Measurements from ENCODE around the gene ZNF775. TPM values are rescaled to one million over a fixed set of nuclear protein-coding genes. Genes with fewer than 3 reads are reported as not detected.

The ZNF775 gene
- total and polyA plus RNA-seq, 2 of the 13 experiments (the other 11 are each of a cell fraction or from before 2014, with no cell fraction given): 3.1 to 3.2 TPM

DNA sequence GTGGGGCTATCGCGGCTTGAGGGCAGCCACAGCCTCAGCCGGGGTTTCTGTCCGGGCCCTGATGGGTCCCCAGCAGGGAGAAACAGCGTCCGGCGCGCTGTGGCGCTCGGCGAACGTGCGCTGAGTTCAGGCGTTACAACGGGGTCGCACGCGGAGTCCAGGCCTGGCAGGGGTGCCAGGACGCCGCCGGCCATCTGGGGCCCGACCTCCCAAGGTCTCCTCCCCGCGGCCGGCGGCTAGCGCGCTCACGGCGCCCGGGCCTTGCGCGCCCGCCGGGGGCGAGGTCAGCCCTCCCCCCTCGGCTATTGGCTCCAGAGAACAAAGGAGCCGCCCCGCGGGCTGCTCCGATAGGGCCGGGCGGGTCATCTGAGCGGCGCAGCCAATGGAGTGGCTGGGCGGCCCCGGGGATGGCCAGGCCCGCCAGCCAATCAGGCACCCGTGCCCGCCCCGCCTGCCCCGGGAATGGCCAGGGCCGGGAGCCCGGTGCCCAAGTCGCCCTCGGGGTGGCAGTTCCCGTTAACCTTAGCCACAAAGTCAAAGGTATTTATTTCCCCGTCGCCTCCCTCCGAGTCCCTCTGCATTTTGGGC, at the start of gene ZNF775 (continued):
- TF ChIP-seq, protein P1, sequence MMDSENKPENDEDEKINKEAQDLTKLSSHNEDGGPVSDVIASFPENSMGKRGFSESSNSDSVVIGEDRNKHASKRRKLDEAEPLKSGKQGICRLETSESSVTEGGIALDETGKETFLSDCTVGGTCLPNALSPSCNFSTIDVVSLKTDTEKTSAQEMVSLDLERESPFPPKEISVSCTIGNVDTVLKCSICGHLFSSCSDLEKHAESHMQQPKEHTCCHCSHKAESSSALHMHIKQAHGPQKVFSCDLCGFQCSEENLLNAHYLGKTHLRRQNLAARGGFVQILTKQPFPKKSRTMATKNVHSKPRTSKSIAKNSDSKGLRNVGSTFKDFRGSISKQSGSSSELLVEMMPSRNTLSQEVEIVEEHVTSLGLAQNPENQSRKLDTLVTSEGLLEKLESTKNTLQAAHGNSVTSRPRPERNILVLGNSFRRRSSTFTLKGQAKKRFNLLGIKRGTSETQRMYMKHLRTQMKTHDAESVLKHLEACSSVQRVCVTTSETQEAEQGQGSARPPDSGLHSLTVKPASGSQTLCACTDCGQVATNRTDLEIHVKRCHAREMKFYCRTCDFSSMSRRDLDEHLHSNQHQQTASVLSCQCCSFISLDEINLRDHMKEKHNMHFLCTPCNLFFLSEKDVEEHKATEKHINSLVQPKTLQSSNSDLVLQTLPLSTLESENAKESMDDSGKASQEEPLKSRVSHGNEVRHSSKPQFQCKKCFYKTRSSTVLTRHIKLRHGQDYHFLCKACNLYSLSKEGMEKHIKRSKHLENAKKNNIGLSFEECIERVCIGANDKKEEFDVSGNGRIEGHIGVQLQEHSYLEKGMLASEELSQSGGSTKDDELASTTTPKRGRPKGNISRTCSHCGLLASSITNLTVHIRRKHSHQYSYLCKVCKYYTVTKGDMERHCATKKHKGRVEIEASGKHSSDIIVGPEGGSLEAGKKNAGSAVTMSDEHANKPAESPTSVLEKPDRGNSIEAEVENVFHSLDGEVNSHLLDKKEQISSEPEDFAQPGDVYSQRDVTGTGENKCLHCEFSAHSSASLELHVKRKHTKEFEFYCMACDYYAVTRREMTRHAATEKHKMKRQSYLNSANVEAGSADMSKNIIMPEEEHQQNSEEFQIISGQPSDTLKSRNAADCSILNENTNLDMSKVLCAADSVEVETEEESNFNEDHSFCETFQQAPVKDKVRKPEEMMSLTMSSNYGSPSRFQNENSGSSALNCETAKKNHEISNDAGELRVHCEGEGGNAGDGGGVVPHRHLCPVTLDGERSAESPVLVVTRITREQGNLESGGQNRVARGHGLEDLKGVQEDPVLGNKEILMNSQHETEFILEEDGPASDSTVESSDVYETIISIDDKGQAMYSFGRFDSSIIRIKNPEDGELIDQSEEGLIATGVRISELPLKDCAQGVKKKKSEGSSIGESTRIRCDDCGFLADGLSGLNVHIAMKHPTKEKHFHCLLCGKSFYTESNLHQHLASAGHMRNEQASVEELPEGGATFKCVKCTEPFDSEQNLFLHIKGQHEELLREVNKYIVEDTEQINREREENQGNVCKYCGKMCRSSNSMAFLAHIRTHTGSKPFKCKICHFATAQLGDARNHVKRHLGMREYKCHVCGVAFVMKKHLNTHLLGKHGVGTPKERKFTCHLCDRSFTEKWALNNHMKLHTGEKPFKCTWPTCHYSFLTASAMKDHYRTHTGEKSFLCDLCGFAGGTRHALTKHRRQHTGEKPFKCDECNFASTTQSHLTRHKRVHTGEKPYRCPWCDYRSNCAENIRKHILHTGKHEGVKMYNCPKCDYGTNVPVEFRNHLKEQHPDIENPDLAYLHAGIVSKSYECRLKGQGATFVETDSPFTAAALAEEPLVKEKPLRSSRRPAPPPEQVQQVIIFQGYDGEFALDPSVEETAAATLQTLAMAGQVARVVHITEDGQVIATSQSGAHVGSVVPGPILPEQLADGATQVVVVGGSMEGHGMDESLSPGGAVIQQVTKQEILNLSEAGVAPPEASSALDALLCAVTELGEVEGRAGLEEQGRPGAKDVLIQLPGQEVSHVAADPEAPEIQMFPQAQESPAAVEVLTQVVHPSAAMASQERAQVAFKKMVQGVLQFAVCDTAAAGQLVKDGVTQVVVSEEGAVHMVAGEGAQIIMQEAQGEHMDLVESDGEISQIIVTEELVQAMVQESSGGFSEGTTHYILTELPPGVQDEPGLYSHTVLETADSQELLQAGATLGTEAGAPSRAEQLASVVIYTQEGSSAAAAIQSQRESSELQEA (CRISPR knock-in tag; IDR thresholded peaks at IDR 0.05; ENCODE audit: not compliant biosample characterization): no peak
- TF ChIP-seq, protein P2, sequence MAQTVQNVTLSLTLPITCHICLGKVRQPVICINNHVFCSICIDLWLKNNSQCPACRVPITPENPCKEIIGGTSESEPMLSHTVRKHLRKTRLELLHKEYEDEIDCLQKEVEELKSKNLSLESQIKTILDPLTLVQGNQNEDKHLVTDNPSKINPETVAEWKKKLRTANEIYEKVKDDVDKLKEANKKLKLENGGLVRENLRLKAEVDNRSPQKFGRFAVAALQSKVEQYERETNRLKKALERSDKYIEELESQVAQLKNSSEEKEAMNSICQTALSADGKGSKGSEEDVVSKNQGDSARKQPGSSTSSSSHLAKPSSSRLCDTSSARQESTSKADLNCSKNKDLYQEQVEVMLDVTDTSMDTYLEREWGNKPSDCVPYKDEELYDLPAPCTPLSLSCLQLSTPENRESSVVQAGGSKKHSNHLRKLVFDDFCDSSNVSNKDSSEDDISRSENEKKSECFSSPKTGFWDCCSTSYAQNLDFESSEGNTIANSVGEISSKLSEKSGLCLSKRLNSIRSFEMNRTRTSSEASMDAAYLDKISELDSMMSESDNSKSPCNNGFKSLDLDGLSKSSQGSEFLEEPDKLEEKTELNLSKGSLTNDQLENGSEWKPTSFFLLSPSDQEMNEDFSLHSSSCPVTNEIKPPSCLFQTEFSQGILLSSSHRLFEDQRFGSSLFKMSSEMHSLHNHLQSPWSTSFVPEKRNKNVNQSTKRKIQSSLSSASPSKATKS (CRISPR knock-in tag; IDR thresholded peaks at IDR 0.05): no peak
- TF ChIP-seq AKAP8 (CRISPR knock-in tag; IDR thresholded peaks at IDR 0.05): no peak
- no peak; the same call in 1 of the 2 replicates for TF ChIP-seq ETV5 (CRISPR knock-in tag; IDR thresholded peaks at IDR 0.05; ENCODE audit: borderline replicate concordance)
- TF ChIP-seq, protein P3, sequence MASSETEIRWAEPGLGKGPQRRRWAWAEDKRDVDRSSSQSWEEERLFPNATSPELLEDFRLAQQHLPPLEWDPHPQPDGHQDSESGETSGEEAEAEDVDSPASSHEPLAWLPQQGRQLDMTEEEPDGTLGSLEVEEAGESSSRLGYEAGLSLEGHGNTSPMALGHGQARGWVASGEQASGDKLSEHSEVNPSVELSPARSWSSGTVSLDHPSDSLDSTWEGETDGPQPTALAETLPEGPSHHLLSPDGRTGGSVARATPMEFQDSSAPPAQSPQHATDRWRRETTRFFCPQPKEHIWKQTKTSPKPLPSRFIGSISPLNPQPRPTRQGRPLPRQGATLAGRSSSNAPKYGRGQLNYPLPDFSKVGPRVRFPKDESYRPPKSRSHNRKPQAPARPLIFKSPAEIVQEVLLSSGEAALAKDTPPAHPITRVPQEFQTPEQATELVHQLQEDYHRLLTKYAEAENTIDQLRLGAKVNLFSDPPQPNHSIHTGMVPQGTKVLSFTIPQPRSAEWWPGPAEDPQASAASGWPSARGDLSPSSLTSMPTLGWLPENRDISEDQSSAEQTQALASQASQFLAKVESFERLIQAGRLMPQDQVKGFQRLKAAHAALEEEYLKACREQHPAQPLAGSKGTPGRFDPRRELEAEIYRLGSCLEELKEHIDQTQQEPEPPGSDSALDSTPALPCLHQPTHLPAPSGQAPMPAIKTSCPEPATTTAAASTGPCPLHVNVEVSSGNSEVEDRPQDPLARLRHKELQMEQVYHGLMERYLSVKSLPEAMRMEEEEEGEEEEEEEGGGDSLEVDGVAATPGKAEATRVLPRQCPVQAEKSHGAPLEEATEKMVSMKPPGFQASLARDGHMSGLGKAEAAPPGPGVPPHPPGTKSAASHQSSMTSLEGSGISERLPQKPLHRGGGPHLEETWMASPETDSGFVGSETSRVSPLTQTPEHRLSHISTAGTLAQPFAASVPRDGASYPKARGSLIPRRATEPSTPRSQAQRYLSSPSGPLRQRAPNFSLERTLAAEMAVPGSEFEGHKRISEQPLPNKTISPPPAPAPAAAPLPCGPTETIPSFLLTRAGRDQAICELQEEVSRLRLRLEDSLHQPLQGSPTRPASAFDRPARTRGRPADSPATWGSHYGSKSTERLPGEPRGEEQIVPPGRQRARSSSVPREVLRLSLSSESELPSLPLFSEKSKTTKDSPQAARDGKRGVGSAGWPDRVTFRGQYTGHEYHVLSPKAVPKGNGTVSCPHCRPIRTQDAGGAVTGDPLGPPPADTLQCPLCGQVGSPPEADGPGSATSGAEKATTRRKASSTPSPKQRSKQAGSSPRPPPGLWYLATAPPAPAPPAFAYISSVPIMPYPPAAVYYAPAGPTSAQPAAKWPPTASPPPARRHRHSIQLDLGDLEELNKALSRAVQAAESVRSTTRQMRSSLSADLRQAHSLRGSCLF (CRISPR knock-in tag; IDR thresholded peaks at IDR 0.05; ENCODE audit: borderline replicate concordance): no peak
- TF ChIP-seq RFX5 (IDR thresholded peaks at IDR 0.05; ENCODE audit: low read depth, low read length): no peak
- TF ChIP-seq PRPF4 (IDR thresholded peaks at IDR 0.05; ENCODE audit: low read depth, low read length, poor library complexity, severe bottlenecking): no peak
- TF ChIP-seq DPF2 (CRISPR knock-in tag; IDR thresholded peaks at IDR 0.05; ENCODE audit: borderline replicate concordance, low read depth): no peak
- TF ChIP-seq POLR2AphosphoS2 (IDR thresholded peaks at IDR 0.05; ENCODE audit: low read depth, low read length): no peak
- TF ChIP-seq BHLHE40 (IDR thresholded peaks at IDR 0.05; ENCODE audit: low read length): no peak
- TF ChIP-seq ZZZ3 (CRISPR knock-in tag; IDR thresholded peaks at IDR 0.05; ENCODE audit: borderline replicate concordance): no peak
- no peak for TF ChIP-seq ZNF468 (CRISPR knock-in tag; IDR thresholded peaks at IDR 0.05)
- TF ChIP-seq ELF3 (CRISPR knock-in tag; IDR thresholded peaks at IDR 0.05): no peak
- no peak for TF ChIP-seq HOXA7 (CRISPR knock-in tag; IDR thresholded peaks at IDR 0.05)
